ENCODE results near the gene ANP32E.
"Not testable (repeated sequence)": the region's sequence is repeated elsewhere in the genome, so short reads cannot be mapped to it uniquely, and the experiment has no call there.

DNA sequence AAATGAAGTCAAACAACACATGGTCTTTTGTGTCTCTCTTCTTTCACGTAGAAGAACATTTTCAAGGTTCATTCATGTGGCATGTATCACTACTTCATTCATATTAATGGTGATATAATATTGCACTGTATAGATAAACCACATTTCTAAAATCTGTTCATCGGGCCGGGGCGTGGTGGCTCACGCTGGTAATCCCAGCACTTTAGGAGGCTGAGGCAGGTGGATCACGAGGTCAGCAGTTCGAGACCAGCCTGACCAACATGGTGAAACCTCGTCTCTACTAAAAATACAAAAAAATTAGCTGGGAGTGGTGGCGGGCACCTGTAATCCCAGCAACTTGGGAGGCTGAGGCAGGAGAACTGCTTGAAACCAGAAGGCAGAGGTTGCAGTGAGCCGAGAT, 7.7 kb downstream of the ANP32E start:
- TF ChIP-seq, protein P1, sequence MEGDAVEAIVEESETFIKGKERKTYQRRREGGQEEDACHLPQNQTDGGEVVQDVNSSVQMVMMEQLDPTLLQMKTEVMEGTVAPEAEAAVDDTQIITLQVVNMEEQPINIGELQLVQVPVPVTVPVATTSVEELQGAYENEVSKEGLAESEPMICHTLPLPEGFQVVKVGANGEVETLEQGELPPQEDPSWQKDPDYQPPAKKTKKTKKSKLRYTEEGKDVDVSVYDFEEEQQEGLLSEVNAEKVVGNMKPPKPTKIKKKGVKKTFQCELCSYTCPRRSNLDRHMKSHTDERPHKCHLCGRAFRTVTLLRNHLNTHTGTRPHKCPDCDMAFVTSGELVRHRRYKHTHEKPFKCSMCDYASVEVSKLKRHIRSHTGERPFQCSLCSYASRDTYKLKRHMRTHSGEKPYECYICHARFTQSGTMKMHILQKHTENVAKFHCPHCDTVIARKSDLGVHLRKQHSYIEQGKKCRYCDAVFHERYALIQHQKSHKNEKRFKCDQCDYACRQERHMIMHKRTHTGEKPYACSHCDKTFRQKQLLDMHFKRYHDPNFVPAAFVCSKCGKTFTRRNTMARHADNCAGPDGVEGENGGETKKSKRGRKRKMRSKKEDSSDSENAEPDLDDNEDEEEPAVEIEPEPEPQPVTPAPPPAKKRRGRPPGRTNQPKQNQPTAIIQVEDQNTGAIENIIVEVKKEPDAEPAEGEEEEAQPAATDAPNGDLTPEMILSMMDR (IDR thresholded peaks at IDR 0.05 in 2 of 3, conservative IDR thresholded peaks at IDR 0.05 in 1 of 3; ENCODE audit: borderline replicate concordance in 1 of 3, insufficient read depth in 1 of 3, low read depth in 2 of 3, low read length in 2 of 3), result not testable (repeated sequence)
- not testable (repeated sequence) for TF ChIP-seq SIN3A (IDR thresholded peaks at IDR 0.05; ENCODE audit: low read depth); POLR2AphosphoS5 (IDR thresholded peaks at IDR 0.05; ENCODE audit: low read depth, low read length)
- TF ChIP-seq, protein P2, sequence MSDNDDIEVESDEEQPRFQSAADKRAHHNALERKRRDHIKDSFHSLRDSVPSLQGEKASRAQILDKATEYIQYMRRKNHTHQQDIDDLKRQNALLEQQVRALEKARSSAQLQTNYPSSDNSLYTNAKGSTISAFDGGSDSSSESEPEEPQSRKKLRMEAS (IDR thresholded peaks at IDR 0.05), result not testable (repeated sequence)
